Cardiac fibroblast (primary cell): ENCODE measurements around the gene SMAD6.
"Not testable (repeated sequence)": the region's sequence is repeated elsewhere in the genome, so short reads cannot be mapped to it uniquely, and the experiment has no call there.

Experiments
- DNase-seq, 2 donors: peaks; one replicate each; pipeline versions ENCODE4 v3.0.0 to v3.0.0-alpha.2; 2010; ENCODE audit warnings: low read depth in 2 of 2
- H3K4me3 ChIP-seq, 2 donors: replicated peaks in 1 of 2; 1 replicate in 1 of 2; 2 replicates in 1 of 2; pipeline ENCODE4 v1.5.1; 2011; ENCODE audit warnings: low read depth in 2 of 2, low read length in 2 of 2, mild to moderate bottlenecking in 2 of 2, moderate library complexity in 1 of 2
- CTCF ChIP-seq: IDR thresholded peaks from one replicate; pipeline ENCODE4 v1.5.1; 2011; ENCODE audit warnings: low read depth, mild to moderate bottlenecking, low read length, inconsistent platforms

SMAD6 gene

GRCh38 chr15:66682246-66682645 lies 19.8 kb upstream of the SMAD6 start:
- H3K4me3 ChIP-seq, result no peak overlapping the region
- no peak for TF ChIP-seq CTCF
- DNase-seq, result peak in 1 of 2 donors; percentile 68

GRCh38 chr15:66682865-66683264 lies 19.2 kb upstream of the SMAD6 start:
- DNase-seq, result peak; percentile 56 to 73
- no peak for TF ChIP-seq CTCF
- no peak overlapping the region for H3K4me3 ChIP-seq

GRCh38 chr15:66684136-66684681 lies 17.8 kb upstream of the SMAD6 start:
- no peak for TF ChIP-seq CTCF
- no peak for DNase-seq
- H3K4me3 ChIP-seq, result no peak overlapping the region

- DNase-seq, result peak in 1 of 2 donors; percentile 33
- TF ChIP-seq CTCF, result peak; percentile 47
- H3K4me3 ChIP-seq, result no peak overlapping the region
These were observed 16.3 kb upstream of the SMAD6 start for GRCh38 chr15:66685638-66686150.

GRCh38 chr15:66690912-66691311 lies 11.1 kb upstream of the SMAD6 start:
- H3K4me3 ChIP-seq, DNase-seq: not testable (repeated sequence)

- no peak for TF ChIP-seq CTCF
- H3K4me3 ChIP-seq, result no peak overlapping the region
- no peak for DNase-seq
These were observed 10.3 kb upstream of the SMAD6 start for GRCh38 chr15:66691727-66692126.

- TF ChIP-seq CTCF, result no peak
- no peak for DNase-seq
- H3K4me3 ChIP-seq, result no peak overlapping the region
These were observed 9.6 kb upstream of the SMAD6 start for GRCh38 chr15:66692391-66692790.
